GM23248 (cell line): ENCODE measurements around the gene PRKAB2.

Source experiments
- EZH2 ChIP-seq: fragments of 200-600 bp; sonication (generic); IDR thresholded peaks from 2 replicates; pipeline ENCODE4 v1.6.1; 2018; ENCODE audit warnings: antibody characterized with exemption, mild to moderate bottlenecking; ENCODE audit not compliant: insufficient read depth, poor library complexity, severe bottlenecking
- EZH2phosphoT487 ChIP-seq: fragments of 200-600 bp; sonication (generic); IDR thresholded peaks from 2 replicates; pipeline ENCODE4 v1.6.1; 2018; ENCODE audit warnings: antibody characterized with exemption, moderate library complexity, mild to moderate bottlenecking, low read depth; ENCODE audit not compliant: insufficient read depth

DNA sequence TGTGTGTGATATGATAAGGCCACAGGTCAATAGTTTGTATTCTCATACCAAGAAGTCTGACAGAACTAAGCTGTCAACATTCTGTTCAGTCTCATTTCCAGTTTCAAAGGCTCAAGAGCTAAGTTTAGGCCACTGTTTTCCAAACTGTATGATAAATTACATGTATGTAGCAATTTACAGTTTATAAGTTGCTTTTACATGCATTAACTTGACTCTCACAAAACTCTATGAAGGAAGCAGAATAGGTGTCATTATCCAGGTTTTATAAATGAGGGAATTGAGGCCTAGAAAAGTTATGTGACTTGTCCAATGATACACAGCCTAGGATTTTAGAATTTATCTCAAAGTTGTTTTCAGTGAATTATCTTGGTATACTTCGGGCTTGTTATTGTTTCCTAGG lies 29.5 kb upstream of the PRKAB2 start:
- TF ChIP-seq EZH2phosphoT487 = no peak
- no peak for TF ChIP-seq EZH2
